HG03558 (cell line): ENCODE measurements around the gene MYO18B.

Source experiments
- ATAC-seq: cut with Tn5 transposase; IDR thresholded peaks from one replicate; pipeline ENCODE4 v1.9.1; 2021; ENCODE audit warnings: moderate number of reproducible peaks; ENCODE audit not compliant: unreplicated experiment; ENCODE audit errors: extremely low read depth

The MYO18B gene

GRCh38 chr22:25748140-25748539 lies 6.2 kb downstream of the MYO18B start:
- no peak for ATAC-seq

GRCh38 chr22:25748704-25749103 lies 6.7 kb downstream of the MYO18B start:
- ATAC-seq: no peak

- no peak for ATAC-seq
These were observed 7.6 kb downstream of the MYO18B start for GRCh38 chr22:25749420-25750169.

- ATAC-seq: no peak
These were observed 8.7 kb downstream of the MYO18B start for GRCh38 chr22:25750569-25751173.

- no peak for ATAC-seq
These were observed 9.2 kb downstream of the MYO18B start for GRCh38 chr22:25751174-25751581.

- ATAC-seq: no peak
These were observed 10.7 kb downstream of the MYO18B start for GRCh38 chr22:25752615-25753214.

- ATAC-seq: no peak
These were observed 11.3 kb downstream of the MYO18B start for GRCh38 chr22:25753252-25753651.

- ATAC-seq: no peak
These were observed 12.7 kb downstream of the MYO18B start for GRCh38 chr22:25754527-25755202.

GRCh38 chr22:25757686-25758085 lies 15.7 kb downstream of the MYO18B start:
- ATAC-seq: no peak

- ATAC-seq: no peak
These were observed 16.3 kb downstream of the MYO18B start for GRCh38 chr22:25758316-25758715.

- ATAC-seq: no peak
These were observed 17.8 kb downstream of the MYO18B start for GRCh38 chr22:25759825-25760231.

- ATAC-seq: no peak
These were observed 18.3 kb downstream of the MYO18B start for GRCh38 chr22:25760294-25760693.

GRCh38 chr22:25760848-25761595 lies 19.0 kb downstream of the MYO18B start:
- ATAC-seq: no peak

- ATAC-seq: no peak
These were observed 20.2 kb downstream of the MYO18B start for GRCh38 chr22:25762147-25762546.

GRCh38 chr22:25763239-25763777 lies 21.3 kb downstream of the MYO18B start:
- no peak for ATAC-seq

GRCh38 chr22:25764270-25765015 lies 22.5 kb downstream of the MYO18B start:
- no peak for ATAC-seq

- ATAC-seq: no peak
These were observed 23.0 kb downstream of the MYO18B start for GRCh38 chr22:25765016-25765367.

- ATAC-seq: no peak
These were observed 23.8 kb downstream of the MYO18B start for GRCh38 chr22:25765801-25766200.

- no peak for ATAC-seq
These were observed 24.4 kb downstream of the MYO18B start for GRCh38 chr22:25766418-25766817.
